Measurements from ENCODE around the gene EBF3. TPM values are rescaled to one million over a fixed set of nuclear protein-coding genes. Genes with fewer than 3 reads are reported as not detected.
"Not testable (repeated sequence)": the region's sequence is repeated elsewhere in the genome, so short reads cannot be mapped to it uniquely, and the experiment has no call there.

Gene EBF3
- polyA plus RNA-seq, 1 experiment: 0.32 TPM

DNA sequence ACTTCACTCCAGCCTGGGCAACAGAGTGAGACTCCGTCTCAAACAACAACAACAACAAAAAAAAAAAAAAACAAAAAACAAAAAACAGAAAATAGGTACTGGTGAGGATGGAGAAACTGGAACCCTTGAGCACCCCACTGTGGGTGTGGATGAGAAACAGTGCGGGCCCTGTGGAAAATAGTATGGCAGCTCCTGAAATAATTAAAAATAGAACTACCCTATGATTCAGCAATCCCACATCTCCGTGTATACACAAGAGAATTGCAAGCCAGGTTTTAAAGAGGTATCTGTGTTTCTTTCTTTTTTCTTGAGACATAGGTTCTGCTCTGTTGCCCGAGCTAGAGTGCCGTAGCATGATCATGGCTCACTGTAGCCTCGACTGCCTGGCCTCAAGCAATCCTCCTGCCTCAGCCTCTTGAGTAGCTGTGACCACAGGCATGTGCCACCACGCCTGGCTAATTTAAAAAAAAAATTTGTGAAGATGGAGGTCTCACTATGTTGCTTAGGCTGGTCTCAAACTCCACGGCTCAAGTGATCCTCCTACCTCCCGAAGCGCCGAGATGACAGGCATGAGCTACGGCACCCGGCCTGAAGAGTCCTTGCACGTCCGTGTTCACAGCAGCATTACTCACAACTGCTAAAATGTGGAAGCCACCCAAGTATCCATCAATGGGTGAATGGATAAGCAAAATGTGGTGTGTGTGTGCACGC lies 39.5 kb downstream of the EBF3 start:
- Histone ChIP-seq H3K36me3 (ENCODE audit: control insufficient read depth, insufficient read depth, low read length) (no peaks in the 10 kb centered on the region), H3K4me3 (ENCODE audit: low read depth, low read length) (no peak overlapping the region), H3K27me3 (ENCODE audit: control insufficient read depth, insufficient read depth, low read length) (no peaks in the 10 kb centered on the region)
- DNase-seq (ENCODE audit: low read depth): no peak
- TF ChIP-seq, protein P1, sequence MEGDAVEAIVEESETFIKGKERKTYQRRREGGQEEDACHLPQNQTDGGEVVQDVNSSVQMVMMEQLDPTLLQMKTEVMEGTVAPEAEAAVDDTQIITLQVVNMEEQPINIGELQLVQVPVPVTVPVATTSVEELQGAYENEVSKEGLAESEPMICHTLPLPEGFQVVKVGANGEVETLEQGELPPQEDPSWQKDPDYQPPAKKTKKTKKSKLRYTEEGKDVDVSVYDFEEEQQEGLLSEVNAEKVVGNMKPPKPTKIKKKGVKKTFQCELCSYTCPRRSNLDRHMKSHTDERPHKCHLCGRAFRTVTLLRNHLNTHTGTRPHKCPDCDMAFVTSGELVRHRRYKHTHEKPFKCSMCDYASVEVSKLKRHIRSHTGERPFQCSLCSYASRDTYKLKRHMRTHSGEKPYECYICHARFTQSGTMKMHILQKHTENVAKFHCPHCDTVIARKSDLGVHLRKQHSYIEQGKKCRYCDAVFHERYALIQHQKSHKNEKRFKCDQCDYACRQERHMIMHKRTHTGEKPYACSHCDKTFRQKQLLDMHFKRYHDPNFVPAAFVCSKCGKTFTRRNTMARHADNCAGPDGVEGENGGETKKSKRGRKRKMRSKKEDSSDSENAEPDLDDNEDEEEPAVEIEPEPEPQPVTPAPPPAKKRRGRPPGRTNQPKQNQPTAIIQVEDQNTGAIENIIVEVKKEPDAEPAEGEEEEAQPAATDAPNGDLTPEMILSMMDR (IDR thresholded peaks at IDR 0.05; ENCODE audit: insufficient read depth, low read depth, low read length): no peak
- POLR2A ChIA-PET: no interaction called here
- CTCF ChIA-PET: no interaction called here

DNA sequence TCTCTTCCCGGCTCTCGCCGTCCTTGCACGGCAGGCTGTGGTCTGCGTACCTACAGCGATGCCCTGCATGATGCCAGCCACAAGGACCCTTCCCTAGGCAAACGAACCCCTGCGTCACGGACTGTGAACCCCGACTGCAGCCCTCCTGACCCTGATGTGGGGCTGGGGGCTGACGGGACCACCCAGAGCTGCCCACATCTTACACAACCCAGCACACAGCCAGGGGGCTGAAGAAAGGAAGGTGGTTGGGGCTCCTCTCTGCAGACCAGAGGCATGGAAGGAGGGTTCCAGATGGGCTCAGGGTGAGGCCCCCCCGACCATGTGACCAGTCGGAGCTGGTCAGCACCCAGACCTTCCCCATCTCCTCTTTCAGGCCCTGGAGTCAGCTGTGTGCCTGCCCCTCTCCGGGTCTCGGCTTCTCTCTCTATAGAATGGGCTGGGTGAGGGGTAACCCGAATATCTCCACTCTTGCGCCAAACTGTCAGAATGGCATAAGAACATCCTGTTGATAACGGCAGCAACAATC lies 41.4 kb downstream of the EBF3 start:
- POLR2A ChIA-PET: no interaction called here
- TF ChIP-seq, protein P1 (IDR thresholded peaks at IDR 0.05; ENCODE audit: insufficient read depth, low read depth, low read length): no peak

DNA sequence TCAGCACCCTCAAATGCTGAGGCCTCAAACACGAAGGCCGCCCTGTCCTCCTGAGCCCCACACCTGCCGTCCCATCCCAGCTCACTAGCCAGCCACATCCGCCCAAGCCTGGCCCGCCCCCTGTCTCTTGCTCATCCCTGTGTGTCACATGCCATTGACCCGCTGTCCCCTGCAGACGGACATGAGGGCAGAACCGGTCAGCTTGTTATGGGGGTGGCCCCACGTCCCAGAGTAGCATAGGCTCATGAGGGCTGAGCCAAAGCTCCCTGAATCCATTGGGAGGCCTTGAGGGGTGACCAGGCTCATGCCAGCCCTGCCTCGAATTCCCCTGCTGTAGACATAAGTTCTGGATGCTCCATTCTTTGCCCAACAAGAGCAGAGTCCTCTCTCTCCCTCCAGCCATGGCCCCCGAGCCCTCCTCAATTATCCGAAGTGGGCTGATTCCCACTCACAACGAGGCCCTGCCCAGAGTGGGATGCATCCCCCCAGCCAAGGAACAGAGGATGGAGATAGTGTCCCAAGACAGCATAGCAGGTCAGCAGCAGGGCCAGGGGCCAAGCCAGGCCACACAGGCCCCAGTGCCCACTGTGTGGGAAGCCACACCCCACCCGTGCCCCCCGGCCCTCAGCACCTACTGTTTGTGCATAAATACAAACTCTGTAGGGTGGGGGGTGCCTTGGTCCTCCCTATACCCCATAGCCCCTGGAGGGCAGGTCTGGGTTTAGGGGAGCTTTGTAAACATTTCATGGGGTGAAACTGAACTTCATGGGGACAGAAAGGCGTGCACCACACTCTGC lies 42.1 kb downstream of the EBF3 start:
- Histone ChIP-seq H3K4me3 (ENCODE audit: low read depth, low read length) (no peak overlapping the region), H3K27me3 (ENCODE audit: control insufficient read depth, insufficient read depth, low read length) (no peaks in the 10 kb centered on the region), H3K36me3 (ENCODE audit: control insufficient read depth, insufficient read depth, low read length) (no peaks in the 10 kb centered on the region)
- ChIA-PET POLR2A (no interaction called here), CTCF (interaction anchor here (1.0 kb wide), 1 partner anchor 19 kb away, joined by 3 read pairs; no protein-coding TSS in a partner anchor)
- TF ChIP-seq, protein P1 (IDR thresholded peaks at IDR 0.05; ENCODE audit: insufficient read depth, low read depth, low read length): no peak
- DNase-seq (ENCODE audit: low read depth): no peak

More for the DNA sequence above, 41.4 kb downstream of the EBF3 start:
- H3K4me3 ChIP-seq (ENCODE audit: low read depth, low read length): no peak overlapping the region
- CTCF ChIA-PET: interaction anchor here (1.0 kb wide), 1 partner anchor 19 kb away, joined by 3 read pairs; no protein-coding TSS in a partner anchor
- DNase-seq (ENCODE audit: low read depth): no peak
- H3K27me3 ChIP-seq (ENCODE audit: control insufficient read depth, insufficient read depth, low read length): no peaks in the 10 kb centered on the region
- H3K36me3 ChIP-seq (ENCODE audit: control insufficient read depth, insufficient read depth, low read length): no peaks in the 10 kb centered on the region

DNA sequence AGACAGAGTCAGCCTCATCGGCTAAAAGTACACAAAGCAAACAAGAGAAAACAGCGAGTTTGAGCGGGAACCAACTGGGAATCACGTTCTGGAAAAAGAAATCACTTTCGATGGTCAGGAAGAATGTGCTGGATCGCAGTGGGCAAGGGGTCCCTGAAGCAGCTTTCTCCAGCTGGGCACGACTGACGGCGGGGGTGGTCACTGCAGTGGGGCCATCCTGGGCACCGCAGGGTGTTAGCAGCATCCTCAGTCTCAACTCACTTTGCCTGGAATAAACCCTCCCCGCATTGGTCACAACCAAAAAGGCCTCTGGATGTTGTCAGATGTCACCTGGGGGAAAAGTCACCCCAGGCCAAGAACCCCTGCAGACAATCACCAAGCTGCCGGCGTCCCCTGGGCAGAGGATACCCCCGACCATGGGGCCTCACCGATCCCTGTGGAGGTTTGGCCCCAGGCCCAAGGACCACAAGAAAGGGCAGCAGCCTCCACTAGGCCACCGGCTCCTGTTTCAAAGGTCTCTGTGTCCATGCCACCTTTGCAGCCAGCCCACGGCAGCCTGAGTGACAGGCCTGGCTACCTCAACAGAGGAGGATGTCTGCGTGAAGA lies 42.9 kb downstream of the EBF3 start:
- H3K4me3 ChIP-seq (ENCODE audit: low read depth, low read length): no peak overlapping the region

DNA sequence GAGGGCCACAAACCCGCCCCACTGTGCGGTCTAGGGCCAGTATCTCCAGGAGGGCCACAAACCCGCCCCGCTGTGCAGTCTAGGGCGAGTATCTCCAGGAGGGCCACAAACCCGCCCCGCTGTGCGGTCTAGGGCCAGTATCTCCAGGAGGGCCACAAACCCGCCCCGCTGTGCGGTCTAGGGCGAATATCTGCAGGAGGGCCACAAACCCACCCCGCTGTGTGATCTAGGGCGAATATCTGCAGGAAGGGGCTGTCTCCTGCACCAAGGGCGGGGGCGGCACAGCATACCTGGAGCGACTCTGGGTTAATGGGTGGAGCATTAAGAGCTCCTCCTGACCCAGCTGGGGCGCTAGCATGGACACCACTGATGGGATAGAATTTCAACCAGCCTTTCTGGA lies 43.9 kb downstream of the EBF3 start:
- CTCF ChIA-PET; DNase-seq (ENCODE audit: low read depth); H3K4me3 ChIP-seq (ENCODE audit: low read depth, low read length); POLR2A ChIA-PET; H3K27me3 ChIP-seq (ENCODE audit: control insufficient read depth, insufficient read depth, low read length); H3K36me3 ChIP-seq (ENCODE audit: control insufficient read depth, insufficient read depth, low read length): not testable (repeated sequence)

More for the DNA sequence above, 42.9 kb downstream of the EBF3 start:
- no peak for DNase-seq (ENCODE audit: low read depth)
- ChIA-PET CTCF (no interaction called here), POLR2A (no interaction called here)
- Histone ChIP-seq H3K36me3 (ENCODE audit: control insufficient read depth, insufficient read depth, low read length) (no peaks in the 10 kb centered on the region), H3K27me3 (ENCODE audit: control insufficient read depth, insufficient read depth, low read length) (no peaks in the 10 kb centered on the region)
- TF ChIP-seq, protein P1 (IDR thresholded peaks at IDR 0.05; ENCODE audit: insufficient read depth, low read depth, low read length): no peak
